Adrenal gland (tissue), 12 donors: ENCODE measurements around the gene MRPS34. TPM values are rescaled to one million over a fixed set of nuclear protein-coding genes. Genes with fewer than 3 reads are reported as not detected.

Source experiments
- DNase-seq, 7 donors: peaks; one replicate each; pipeline ENCODE4 v3.0.0-alpha.2; 2019 to 2020
- H3K27ac ChIP-seq, 5 donors: fragments of 200-600 bp; sonication (generic) in 4 of 5; 1 replicate in 3 of 5; 2 replicates in 2 of 5; pipeline versions ENCODE4 v1.5.1 to v1.8.0; 2016 to 2020; ENCODE audit warnings: mild to moderate bottlenecking in 1 of 5
- H3K27me3 ChIP-seq: fragments of 200-600 bp; 2 replicates; pipeline ENCODE4 v1.8.0; 2021
- H3K36me3 ChIP-seq, 2 donors: fragments of 200-600 bp; replicated peaks in 1 of 2; 1 replicate in 1 of 2; 2 replicates in 1 of 2; pipeline versions ENCODE4 v1.5.1 to v1.8.0; 2018 to 2022
- H3K4me1 ChIP-seq, 2 donors: fragments of 200-600 bp; replicated peaks in 1 of 2; 1 replicate in 1 of 2; 2 replicates in 1 of 2; pipeline versions ENCODE4 v1.5.1 to v1.8.0; 2018 to 2021
- H3K4me3 ChIP-seq, 4 donors: fragments of 200-600 bp; sonication (generic) in 3 of 4; one replicate each; pipeline ENCODE4 v1.5.1; 2016 to 2018
- H3K9me3 ChIP-seq, 3 donors: fragments of 200-600 bp; sonication (generic) in 1 of 3; replicated peaks in 1 of 3; 1 replicate in 2 of 3; 2 replicates in 1 of 3; pipeline versions ENCODE4 v1.5.1 to v1.8.0; 2016 to 2021
- CTCF ChIP-seq, 6 experiments: fragments of 450-650 bp in 4 of 6; fragments of 200-600 bp in 2 of 6; sonication (generic) in 1 of 6; IDR thresholded peaks; 1 replicate in 5 of 6; 2 replicates in 1 of 6; pipeline versions ENCODE4 v1.5.1 to v1.8.0; 2016 to 2021; ENCODE audit warnings: antibody characterized with exemption in 6 of 6, mild to moderate bottlenecking in 2 of 6, moderate library complexity in 1 of 6
- POLR2A ChIP-seq, 2 donors: fragments of 450-650 bp; IDR thresholded peaks; one replicate each; pipeline ENCODE4 v1.6.1; 2017; ENCODE audit warnings: antibody characterized with exemption in 2 of 2, mild to moderate bottlenecking in 2 of 2, moderate library complexity in 1 of 2
- WGBS, 4 donors: extraction: QIAGEN DNeasy Blood & Tissue Kit in 2 of 4; methylation state at CpG; one replicate each; pipeline versions ENCODE4 v1.1.5 to v1.1.7; 2013 to 2017; 5-methylcytosine and 5-hydroxymethylcytosine counted together
- intact Hi-C, 2 donors: fragments of 100-400 bp; cut with DNase I; formaldehyde crosslinking; loops; one replicate each; pipeline versions ENCODE4 v1.14.1 to v1.15.0; 2022 to 2023
- polyA plus RNA-seq, 3 donors: library from polyadenylated mRNA; stranded (reverse); fragments of 200-250 nt in 2 of 3; fragments of 350-450 nt in 1 of 3; fragmentation: Illumina TruSeq in 1 of 3; extraction: RNeasy Lipid Tissue Mini Kit (QIAGEN cat#74804) in 1 of 3; gene quantifications; one replicate each; pipeline ENCODE4 v1.2.3, GENCODE V29; 2013 to 2014
- total RNA-seq, 9 donors: library from RNA; depleted of rRNA in 4 of 9; stranded (reverse); fragments of >200 nt in 4 of 9; fragments of 120-200 nt in 1 of 9; fragmentation: NEBNext Ultra II Directional in 1 of 9; extraction: Animal tissue kit (Norgen Biotek cat#: 25700) in 1 of 9; gene quantifications; one replicate each; pipeline versions ENCODE4 v1.1.0 to v1.2.4, GENCODE V29; 2013 to 2023
- donor health status: healthy with polysubstance abuse.
- donor health status: Bipolar disorder and iron deficiency.
- donor health status: DM: yes; HTN: yes; CAD: no.
- donor health status: DM: no; HTN: no; CAD: no.
- donor health status: DM: no; HTN: no; CAD: no.
- donor health status: DM: yes; HTN: yes; CAD: no.

MRPS34 gene
- total and polyA plus RNA-seq, 12 donors = 84.3 to 226 (median 141) TPM

DNA sequence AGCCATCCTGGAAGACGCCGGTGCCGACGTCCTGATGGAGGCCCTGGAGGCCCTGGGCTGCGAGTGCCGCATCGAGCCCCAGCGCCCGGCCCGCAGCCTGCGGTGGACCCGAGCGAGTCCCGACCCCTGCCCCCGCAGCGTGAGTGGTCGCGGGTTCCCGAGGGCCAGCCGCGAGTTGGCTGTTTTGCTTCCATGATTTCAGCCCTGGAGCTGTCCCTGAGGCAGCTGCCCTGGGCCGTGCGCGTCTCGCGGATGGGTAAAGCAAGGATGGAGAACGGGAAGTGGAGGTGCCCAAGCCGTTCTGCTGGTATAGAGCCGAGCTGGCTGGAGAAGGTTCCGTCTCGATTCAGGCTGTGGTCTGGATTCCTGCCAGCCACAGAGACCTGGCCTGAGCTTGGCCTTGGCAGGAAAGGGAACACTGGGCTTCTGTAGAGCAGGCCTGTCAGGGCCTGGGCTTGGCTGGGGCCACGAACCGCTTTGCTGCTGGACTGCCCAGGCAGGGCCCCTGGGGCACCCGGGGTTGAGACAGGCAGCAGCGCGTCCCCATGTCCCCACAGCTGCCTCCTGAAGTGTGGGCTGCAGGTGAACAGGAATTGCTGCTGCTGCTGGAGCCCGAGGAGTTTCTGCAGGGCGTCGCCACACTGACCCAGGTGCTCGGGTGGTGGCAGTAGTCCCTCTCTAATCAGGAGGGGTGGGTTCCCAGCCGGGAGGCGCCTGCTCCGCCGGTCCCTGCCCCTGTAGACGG, 941 bp upstream of the MRPS34 start:
- Histone ChIP-seq H3K4me1 (peaks cover 26 to 36% of the 10 kb centered on the region in 2 donors), H3K36me3 (peaks cover 0 to 39% of the 10 kb centered on the region in 2 donors), H3K4me3 (peak overlapping the region; percentile 11 to 99 (median 64)), H3K27me3 (no peaks in the 10 kb centered on the region), H3K27ac (peak overlapping the region; percentile 79 to 93 (median 91)), H3K9me3 (no peaks in the 10 kb centered on the region)
- peak in 6 of 7 donors; percentile 52 to 86 (median 72) for DNase-seq
- intact Hi-C loops = loop anchor here in 1 of 2 donors (5.0 kb wide), 1 partner anchor 53 kb away; the partner anchor contains the start of genes FAHD1 and HAGH
- TF ChIP-seq CTCF (IDR thresholded peaks at IDR 0.05) (peak in 3 of 6 experiments; percentile 5 to 19 (median 17)), POLR2A (IDR thresholded peaks at IDR 0.05) (no peak)
- 13 to 50% (median 26%) methylated on average over 5 to 45 of the region's 45 CpGs for WGBS, 4 donors

DNA sequence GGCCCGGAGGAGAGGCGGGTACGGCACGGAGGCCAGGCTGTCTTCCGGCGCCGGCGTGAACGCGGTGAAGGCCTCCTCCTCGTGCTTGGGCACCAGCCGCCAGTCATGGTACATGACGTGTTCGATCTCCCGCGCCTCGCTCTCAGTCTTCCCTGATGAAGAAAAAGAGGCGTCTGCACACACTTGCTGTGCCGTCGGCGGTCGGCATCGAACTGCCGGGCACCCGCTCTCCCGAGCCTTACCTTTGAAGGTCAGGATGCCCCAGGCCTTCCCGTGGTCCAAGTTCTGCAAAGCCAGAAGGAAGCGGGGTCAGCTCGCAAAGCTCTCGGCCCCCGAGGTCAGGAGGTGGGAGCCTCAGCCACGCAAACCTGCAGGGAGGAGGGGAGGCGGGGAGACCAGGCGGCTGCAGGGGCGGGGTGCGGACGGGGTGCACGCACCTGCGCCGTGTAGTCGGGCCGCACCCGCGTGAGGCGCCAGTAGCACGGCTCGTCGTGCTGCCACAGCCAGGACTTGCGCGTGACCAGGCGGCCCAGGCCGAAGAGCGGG, 499 bp downstream of the MRPS34 start, which contains the start of gene EME2:
Gene EME2, plus strand, starts transcription at position 449 of the 546 bp plus-strand sequence. CDS start 418 bp downstream, outside the sequence.
- TF ChIP-seq POLR2A (IDR thresholded peaks at IDR 0.05) = no peak
- no peak for TF ChIP-seq CTCF (IDR thresholded peaks at IDR 0.05)
- H3K4me1 ChIP-seq = peaks cover 26 to 36% of the 10 kb centered on the region in 2 donors
- H3K27ac ChIP-seq = peak within 1 kb of the TSS; percentile 79 to 93 (median 91)
- intact Hi-C loops = loop anchor here in 1 of 2 donors (5.0 kb wide), 1 partner anchor 55 kb away; the partner anchor contains the start of genes FAHD1 and HAGH
- DNase-seq = peak in 4 of 7 donors; percentile 44 to 70 (median 59)
- peaks cover 0 to 40% of the 10 kb centered on the region in 2 donors for H3K36me3 ChIP-seq
- no peaks in the 10 kb centered on the region for H3K27me3 ChIP-seq
- 0 to 3% (median 1%) methylated on average over 12 to 53 of the region's 53 CpGs for WGBS, 4 donors
- H3K4me3 ChIP-seq = peak within 1 kb of the TSS; percentile 11 to 99 (median 64)
- no peaks in the 10 kb centered on the region for H3K9me3 ChIP-seq

GRCh38 chr16:1771864-1772361, 1.0 kb downstream of the MRPS34 start:
- TF ChIP-seq POLR2A (IDR thresholded peaks at IDR 0.05) (no peak), CTCF (IDR thresholded peaks at IDR 0.05) (no peak)
- Histone ChIP-seq H3K27me3 (no peaks in the 10 kb centered on the region), H3K4me3 (peak overlapping the region in 2 of 4 donors; percentile 91 to 99), H3K9me3 (no peaks in the 10 kb centered on the region), H3K27ac (peak overlapping the region in 4 of 5 donors; percentile 87 to 93 (median 92)), H3K4me1 (peaks cover 26 to 36% of the 10 kb centered on the region in 2 donors), H3K36me3 (peaks cover 0 to 40% of the 10 kb centered on the region in 2 donors)
- intact Hi-C loops = loop anchor here in 1 of 2 donors (5.0 kb wide), 1 partner anchor 55 kb away; the partner anchor contains the start of genes FAHD1 and HAGH
- 7 to 11% (median 9%) methylated on average over 15 to 22 of the region's 22 CpGs for WGBS, 4 donors
- no peak for DNase-seq
